Measurements from ENCODE around the gene ABLIM2.

The ABLIM2 gene

DNA sequence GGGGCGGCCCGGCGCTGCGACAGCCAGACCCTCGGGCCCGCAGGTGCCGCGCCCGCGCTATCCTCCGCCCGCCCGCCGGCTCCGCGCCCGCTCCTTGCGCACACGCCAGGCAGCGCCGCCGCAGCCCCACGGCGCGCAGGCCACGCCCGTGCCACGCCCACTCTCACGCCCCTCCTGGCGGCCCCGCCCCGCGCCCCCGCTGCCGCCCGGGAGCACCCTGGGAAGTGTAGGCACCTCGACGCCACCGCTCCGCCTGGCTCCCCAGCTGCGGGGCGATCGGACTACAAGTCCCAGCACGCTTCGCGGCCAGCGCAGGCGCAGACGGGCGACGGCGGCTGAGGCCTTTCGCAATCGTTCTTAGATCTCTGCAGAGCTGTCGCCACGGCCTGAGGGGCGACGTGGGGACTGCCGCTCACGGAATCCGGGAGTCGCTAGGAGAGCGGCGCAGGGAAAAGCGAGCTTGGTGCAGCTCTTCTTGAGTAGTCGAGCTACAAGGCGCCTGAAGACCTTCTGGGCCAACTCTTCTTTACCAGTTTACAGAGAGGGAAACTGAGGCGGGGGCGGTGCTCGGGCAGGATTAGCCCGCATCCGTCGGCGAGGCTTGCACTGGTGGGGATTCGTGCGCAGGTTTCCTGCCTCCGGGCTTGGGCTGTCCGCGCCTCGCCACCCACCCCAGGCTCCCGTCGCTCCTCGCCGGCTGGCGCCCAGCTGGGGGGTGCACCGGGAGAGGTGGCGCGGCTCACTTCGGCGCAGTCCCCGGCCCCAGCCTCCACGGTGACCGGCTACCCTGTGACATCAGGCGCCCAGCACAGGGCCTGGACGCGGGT is at the start of gene ABLIM2:
Gene ABLIM2 (minus strand): TSS at position 104 of the 827 bp plus-strand sequence. CDS start 124 bp downstream, outside the sequence.
- DNase-seq, result peak; percentile 72

DNA sequence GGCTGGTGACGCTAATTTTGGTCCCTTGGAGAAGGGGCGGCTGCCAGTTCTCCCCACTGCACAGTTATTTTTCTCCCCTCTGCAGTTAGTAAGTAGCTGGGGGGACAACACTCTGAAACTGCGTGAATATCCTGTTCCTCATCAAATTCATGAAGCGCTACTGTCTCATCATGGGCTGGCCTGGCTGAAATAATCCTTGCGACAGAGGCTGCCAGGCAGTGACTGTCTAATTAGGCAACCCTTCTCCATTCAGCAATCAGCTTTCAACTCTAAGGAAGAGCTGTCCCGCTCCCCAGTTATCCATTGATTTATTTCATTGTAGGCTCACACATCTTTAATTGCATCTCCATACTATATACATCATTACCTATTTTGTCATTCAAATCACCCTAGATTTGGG is 48.7 kb upstream of the ABLIM2 start:
- no peak for DNase-seq

DNA sequence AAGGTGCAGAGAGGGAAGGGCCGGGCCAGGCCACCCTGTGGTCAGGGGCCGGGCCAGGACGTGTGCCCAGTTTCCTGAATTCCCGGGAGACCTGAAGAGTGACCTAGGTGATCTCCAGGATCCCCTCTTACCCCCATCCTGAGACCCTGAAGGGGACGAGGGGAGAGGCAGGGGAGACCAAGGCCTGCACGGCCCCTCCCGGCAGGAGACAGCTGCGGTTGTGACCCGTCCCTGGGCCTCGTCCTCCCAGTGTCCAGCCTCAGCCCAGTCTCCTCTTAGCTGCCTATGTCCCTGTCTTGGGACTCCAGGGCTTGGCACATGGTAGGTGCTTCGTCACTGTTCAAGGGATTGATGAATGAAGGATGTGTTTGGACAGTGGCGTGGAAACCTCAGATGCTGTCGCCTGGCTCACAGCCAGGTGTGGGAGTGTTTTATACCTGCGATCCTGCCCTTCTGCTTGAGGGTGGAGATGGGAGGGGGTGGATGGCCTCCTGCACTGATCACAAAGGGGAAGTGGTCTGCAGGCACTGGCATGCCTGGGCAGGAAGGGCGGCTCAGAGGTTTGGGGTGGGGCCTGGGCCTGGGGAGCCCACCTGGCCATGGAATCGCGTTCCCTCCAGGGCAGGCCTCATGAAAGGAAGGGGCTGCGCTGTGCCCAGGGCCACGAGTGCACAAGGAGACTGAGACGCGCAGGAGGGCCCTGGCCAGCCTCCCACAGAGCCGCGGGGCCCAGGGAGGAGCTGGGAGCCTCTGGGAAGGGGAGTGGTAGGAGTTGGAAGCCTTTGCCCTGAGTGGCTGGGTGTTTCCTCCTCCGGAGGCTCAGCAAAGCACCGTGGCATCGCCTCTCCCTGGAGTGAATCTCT is 47.4 kb upstream of the ABLIM2 start:
- DNase-seq, result peak; percentile 50

DNA sequence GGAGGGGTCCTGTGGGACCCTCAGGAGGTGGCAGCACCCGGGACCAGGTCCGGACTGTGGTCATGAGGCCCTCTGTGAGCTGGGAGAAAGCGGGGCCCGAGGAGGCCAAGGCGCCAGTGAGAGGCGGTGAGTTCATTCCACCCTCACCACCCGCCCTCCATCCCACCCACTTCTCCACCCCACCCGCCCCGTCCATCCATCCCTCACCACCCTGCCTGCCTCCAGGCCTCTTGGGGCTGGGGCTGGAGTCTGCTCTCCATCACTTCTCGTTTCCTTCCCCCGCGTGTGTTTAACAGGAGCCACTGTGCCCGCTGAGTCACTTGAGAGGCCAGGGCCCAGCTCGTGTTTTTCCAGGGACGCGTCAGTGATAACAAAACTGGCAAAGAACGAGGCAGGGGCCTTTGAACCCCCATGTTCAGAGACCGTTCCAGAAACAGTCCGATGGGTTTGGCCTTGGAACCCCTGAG is 46.7 kb upstream of the ABLIM2 start:
- no peak for DNase-seq

DNA sequence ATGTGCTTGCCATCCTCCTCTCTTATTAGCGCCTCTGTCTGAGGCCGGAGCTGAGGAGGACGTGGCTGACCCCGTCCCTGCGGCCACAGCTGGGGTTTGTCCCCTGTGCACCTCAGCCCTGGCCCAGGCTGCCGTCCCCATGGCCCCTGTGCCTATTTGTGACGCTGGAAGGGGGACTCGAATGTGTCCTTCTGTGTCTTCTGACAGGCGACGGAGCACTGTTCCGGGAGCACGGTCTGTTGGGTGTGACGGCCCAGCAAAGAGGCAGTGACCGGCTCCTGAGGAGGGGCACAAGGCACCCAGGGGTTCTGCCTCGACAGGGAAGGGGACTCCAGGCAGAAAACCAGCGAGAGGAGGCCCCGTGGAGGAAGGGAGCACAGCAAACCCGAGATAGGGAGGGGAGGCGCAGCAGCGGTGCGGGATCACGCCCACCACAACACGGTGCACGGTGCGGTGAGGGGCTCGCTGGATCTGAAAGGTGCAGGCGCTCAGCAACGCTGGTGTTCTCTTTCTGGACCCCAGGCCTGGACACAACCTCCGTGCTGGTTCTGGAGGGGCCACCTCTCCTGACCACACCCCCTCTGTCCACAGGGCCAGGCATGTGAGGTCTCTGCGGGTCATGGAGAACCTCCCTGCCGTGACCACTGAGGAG is 46.1 kb upstream of the ABLIM2 start:
- DNase-seq, result no peak

DNA sequence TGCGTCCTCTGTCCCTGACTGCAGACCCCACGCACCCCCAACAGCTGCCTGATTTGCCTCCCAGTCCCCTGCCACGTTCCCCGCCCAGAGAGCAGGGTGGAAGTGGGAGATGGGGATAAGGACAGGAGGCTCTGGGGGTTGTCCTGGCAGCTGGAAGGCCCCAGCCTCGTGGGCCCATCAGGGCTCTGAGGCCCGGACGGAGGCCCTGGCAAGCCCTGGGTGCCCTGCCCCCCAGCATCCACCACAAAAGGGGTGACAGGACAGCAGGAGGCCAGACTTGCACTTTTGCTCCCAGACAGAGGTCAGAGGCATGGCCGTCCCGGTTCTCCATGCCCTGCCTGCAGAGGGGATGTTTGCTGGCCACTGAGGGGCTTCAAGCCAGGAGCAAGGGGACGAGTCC is 45.2 kb upstream of the ABLIM2 start:
- DNase-seq, result no peak

DNA sequence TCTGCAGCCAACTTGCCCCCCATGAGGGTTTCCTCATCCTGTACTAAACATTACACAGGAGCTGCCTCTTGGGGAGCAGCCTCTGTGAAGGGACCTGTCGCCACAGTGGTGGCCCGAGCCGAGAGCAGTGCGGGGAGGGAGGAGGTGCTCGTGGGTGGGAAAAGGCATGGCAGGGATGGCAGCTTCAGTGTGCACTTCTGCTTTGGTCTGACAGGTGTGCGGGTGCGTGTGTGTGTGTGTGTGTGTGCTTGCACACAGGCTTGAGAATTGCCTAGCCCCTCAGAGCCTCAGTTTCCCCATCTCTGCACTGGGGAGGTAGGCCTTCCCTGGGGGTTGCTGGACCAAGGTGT is 44.4 kb upstream of the ABLIM2 start:
- no peak for DNase-seq

DNA sequence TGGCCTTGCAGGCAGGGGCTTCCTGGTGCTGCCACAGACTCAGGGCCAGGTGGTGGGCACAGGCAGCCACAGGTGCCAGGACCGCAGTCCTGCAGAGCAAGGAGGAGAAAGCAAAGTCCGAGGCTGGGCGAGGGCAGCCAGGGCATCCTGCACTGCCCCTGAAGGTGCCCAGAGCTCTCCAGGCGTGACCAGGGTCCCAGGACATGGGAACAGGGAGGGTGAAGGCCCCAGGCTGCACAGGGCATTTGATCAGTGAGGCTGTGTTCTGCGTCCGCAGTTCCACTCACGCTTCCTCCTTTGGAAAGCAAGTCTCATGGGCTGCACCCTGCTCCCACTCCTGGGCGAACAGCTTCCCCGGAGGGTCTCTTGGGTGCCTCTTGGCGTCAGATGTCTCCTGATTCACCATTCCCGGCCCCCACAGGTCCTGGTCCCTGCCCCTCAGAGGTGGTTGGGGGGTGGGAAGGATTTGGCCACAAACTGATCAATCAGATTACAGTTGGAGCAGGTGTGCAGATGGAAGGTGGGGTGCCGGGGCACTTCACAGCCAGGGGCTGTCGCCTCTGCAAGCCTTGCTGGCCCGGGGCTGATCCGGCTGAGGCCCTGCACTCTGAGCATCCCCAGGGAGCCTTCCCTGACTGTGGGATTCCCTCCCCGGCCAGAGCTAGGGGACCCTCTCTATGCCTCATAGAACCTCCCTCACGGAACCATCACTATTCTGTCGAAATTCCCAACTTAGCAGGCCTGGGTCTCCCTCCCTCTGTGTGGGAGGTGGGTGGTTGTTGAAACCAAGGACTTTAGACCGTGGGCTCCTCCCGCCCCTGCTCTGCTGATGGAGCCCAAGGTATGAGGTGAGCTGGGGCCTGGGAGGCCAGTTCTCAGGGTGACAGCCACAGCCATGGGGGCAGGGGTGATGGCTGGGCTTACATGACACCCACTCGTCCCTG is 43.8 kb upstream of the ABLIM2 start:
- DNase-seq, result no peak

DNA sequence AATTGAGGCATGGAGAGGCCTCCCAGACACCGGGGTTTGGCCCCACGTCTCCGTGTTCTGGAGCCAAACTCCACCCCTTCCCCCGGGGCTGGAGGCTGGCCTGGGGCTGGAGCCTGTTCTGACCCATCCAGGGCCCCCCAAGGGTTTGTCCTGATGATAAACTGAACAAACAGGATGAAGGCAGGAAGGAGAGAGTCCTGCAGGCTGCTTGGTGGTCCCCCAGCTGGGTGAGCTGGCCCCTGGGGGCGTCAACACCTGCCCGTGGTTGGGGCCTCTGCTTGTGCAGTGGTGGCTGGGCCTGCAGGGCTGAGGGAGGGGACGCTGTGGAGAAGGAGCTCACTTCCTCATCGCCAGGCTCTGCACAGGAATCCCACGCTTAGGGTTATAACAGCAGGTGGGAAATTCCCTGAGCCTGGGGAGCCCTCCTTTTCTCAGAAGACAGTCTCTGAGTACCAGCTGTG is 42.7 kb upstream of the ABLIM2 start:
- no peak for DNase-seq

DNA sequence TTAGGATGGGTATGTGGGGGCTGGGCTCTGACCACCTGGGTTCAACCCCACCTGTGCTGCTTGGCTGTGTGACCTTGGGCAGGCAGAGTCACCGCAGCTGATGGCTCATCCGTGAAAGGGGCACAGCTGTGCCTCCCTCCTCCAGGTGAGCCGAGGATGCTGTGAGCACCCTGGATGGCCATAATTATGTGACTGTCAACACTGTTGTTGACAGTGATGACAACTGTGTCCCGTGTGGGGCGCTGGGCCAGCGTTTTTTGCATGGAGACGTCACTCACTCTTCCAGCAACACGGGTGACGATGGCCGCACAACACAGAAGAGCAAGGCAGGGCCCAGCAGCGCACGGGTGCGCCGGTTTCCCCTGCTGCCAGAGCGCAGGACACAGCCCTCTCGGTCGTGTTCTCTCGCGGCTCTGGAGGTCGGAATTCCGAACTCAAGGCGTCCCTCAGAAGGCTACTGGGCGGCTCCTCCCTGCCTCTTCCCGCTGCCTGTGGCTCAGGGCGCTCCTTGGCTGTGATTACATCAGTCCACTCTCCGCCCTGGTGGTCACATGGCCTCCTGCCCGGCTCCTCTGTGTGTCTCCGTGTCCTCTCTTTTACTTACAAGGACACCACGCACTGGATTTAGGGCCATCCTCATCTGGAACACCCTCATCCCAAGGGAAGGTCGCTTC is 41.8 kb upstream of the ABLIM2 start:
- no peak for DNase-seq

DNA sequence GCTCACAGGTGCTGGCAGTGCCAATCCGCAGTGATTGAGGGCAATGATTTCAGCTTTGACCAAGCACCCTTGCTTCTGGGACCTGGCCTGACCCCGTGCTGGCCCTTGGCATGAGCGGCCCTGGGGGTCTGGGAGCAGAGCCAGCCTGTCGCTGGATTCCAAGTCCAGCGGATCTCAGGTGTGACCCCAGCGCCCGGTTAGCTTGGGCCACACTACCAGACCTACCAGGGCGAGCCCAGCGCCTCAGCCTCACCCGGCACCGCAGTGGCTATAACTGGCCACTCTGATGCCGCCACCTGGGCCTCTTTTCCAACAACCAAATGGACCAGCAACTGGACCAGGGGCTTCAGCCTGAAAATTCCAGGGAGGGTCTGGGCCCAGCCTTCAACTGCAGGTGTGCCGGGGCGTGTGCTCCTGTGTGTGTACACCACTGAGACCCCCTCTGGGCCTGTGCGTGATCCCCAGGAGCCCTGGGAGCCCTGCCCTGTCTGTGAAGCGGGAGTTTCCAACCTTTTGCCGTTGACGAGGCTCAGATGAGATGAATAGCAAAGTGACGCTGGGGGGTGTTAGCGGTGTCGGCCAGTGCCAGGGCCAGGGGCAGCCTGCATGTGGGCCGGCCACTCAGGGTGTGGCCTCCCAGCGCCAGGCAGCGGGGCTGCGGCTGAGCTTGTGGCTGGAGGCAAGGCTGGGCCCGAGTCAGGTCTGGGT is 41.1 kb upstream of the ABLIM2 start:
- DNase-seq, result no peak

DNA sequence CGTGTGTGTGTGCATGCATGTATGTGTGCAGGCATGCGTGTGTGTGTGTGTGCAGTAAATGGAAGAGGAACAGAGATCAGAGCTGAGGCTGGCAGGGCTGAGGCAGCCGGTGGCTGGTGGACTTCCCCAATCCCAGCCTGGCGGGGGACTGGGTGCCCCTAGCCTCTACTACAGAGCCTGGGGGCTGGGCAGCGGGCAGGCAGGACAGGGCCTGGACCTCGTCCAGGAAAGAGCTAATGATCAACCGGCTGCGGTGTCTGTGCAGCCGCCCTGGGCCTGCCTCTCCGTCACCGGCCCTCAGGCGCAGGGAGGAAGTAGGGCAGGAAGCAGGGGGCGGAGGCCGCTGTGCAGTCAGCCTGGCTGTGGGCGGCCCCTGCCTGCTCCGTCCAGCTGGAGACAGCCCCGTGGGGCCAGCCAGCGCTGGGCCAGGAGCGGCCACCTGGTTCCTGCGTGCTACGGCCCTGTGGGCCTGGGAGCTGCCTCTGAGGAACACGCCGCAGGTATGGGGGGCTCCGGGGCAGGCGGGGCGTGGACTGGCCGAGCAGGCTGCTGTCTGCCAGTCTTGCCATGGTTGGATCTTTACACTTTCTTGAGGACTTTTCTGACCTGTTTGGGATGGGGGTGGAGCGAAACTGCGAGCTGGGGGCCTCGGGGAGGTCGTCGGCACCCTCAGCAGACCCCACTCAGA is 40.4 kb upstream of the ABLIM2 start, which contains the start of gene SH3TC1:
Gene SH3TC1 (plus strand): TSS at position 385 of the 688 bp plus-strand sequence. CDS start 5,905 bp downstream, outside the sequence.
- no peak for DNase-seq

DNA sequence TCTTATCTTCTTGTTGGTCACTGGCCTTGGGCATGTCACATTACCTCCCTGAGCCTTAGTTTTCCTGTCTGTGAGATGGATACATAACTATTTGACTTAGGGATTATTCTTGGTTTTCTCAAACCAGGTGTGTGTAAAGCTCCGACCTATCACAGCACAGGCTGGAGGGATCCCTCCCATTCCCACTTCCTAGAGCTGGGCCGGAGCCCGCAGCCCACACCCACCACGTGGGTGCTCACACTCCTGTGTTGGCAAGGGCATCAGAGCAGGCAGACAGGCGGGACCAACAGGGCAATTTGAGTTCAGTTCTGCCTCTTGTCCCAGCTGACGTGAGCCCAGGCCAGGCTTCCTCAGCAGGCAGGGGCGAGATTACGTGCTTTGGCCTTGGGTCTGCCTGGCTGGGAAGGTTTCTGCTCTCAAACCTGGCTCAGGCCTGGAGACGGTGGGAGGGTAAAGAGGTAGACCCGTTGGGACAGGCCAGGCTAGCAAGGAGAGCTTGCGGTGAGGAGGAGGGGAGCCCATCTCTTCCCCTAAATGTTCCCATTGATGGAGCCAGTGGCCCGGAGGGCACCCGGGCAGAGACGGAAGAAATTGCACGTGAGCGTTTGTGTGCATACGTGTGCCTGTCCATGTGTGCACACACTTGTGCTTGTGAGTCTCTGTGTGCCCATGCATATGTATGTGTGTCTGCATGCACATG is 39.7 kb upstream of the ABLIM2 start:
- no peak for DNase-seq

DNA sequence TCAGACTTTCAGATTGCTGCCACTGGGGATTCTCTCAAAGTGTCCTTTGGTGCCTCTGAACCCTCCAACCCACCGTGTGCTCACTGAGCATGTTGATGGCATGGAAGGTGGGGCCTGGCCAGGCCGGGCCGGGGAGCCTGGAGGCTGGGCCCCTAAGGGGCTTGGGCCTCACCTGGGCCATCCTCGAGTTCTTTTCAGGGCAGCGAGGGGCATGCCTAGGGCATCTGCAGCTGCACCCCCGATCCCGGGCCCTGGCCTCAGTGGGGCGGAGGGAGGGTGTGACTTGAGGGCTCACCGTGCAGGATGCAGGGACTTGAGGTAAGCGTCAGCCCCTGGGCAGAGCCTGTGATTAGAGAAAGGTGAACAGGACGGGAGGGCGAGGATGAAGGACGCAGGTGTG is 38.9 kb upstream of the ABLIM2 start:
- DNase-seq, result no peak

DNA sequence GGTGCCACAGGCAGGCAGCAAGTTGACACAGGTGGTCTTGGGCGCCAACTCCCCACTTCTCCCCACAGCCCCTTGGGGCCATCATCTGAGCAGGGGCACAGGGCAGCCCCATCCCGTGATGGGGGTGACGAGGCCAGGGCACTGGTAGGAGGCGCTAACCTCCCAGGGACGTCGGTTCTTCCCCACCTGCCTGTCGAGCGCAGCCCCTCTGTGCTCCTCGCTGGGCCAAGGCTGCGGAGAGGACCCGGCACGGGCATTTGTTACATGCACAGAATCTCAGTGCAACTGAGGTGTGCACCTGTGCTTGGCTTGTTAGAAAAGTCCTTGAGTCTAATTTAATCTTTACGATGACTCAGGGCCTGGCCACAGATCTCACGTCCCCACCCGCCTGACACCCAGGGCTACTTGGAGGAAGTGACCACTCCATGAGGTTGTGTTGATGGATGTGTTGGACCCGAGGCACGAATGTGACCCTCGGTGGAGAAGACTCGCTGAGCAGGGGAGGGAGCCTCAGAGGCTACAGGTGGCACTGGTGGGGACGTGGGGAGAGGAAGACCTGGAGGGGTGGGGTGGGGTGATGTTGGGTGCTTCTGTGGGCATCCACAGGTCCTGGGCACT is 37.3 kb upstream of the ABLIM2 start:
- DNase-seq, result no peak

DNA sequence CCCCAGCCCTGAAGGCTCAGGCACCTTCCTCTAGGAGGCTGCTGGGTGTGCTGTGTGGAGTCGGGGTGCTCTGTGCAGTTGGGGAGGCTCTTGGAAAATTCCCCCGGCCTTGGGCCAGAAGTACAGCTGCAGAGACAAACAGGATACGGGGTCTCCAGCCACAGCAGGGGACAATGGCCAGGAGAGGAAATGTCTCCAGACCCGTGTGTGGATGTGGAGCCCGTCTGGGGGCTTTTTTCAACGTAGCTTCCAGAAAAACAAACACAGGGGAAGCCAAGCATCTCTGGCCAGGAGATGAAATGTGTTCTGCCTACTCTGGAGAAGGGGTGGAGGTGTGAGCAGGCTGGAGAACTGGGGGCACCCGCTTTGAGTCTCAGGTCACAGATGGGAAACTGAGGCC is 36.8 kb upstream of the ABLIM2 start:
- DNase-seq, result no peak

DNA sequence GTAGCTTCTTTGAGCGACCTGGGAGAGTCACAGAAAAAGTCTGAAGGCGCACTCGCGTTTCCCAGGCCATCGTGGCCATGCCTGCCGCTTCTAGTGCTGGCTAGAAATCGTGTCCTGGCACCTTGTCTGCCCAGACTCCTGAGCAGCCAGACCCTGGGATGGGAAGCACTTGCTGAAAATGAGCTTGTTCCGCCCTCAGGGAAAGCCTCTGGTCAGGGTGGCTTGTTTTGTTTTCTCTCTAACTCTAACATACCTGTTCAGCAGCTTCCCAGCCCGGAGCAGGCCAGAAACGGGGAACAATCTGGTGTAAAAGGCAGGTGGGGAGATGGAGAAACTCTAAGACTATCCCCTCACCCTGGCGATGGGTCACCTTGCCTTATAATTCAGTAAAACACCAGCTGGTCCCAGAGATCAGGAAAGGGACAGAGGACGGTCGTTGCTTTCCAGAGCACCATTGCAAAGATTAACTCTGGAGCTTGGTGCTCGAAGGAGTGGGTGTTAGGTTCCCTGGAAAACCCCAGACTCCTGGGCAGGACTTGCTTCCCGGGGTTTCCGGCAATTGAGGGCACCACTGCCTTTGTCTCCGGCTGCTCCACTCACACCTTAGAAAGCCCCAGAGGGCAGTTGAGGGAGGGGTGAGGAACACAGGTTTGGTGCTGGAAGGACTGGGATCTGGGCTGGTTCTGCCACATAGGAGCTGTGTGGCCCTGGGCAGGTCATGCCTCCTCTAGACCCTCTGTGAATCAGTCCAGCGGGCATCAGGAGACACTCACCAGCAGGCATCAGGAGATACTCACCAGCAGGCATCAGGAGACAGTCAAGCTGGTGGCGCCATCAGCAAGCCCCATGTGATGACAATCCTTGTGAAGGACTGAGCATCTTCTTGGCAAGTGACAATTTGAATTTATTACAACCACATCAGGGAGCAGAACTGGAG is 36.0 kb upstream of the ABLIM2 start:
- no peak for DNase-seq
